ENCODE results near the gene TCL1A. TPM values are rescaled to one million over a fixed set of nuclear protein-coding genes. Genes with fewer than 3 reads are reported as not detected.

The TCL1A gene
- total and polyA plus RNA-seq, 9 of the 15 experiments (the other 6 are each of a cell fraction or from before 2014, with no cell fraction given): 0.10 to 0.11 TPM; not detected in 7

GRCh38 chr14:95758331-95758730 is 44.4 kb upstream of the TCL1A start:
- intact Hi-C loops (cut with micrococcal nuclease) (no loop called here), in situ Hi-C loops (cut with MboI) (no loop called here)
- Histone ChIP-seq H3K4me3 (no peak overlapping the region), H2AFZ (ENCODE audit: low read depth, low read length) (no peak overlapping the region), H4K20me1 (replicated peaks; ENCODE audit: control insufficient read depth, insufficient read depth, low read length) (no peaks in the 10 kb centered on the region; the same call in 1 of the 2 replicates), H3K9ac (ENCODE audit: insufficient read depth in 1 of 2, low read depth in 2 of 2, low read length in 2 of 2) (no peak overlapping the region), H3K27ac (ENCODE audit: extremely low read depth, low read depth, low read length) (no peak overlapping the region), H3K9me3 (replicated peaks; ENCODE audit: control insufficient read depth, insufficient read depth, low read depth, low read length) (no peaks in the 10 kb centered on the region), H3K4me1 (replicated peaks in 1 of 2; ENCODE audit: control insufficient read depth in 2 of 2, insufficient read depth in 2 of 2, low read length in 2 of 2) (no peaks in the 10 kb centered on the region), H3K27me3 (ENCODE audit: control insufficient read depth in 2 of 2, insufficient read depth in 2 of 2, low read length in 2 of 2) (no peaks in the 10 kb centered on the region), H3K79me2 (ENCODE audit: control insufficient read depth, insufficient read depth, low read length) (no peaks in the 10 kb centered on the region), H3K4me2 (ENCODE audit: insufficient read depth, low read length) (no peak overlapping the region), H3K9me1 (ENCODE audit: control insufficient read depth, insufficient read depth, low read length) (no peaks in the 10 kb centered on the region), H3K36me3 (ENCODE audit: control insufficient read depth, insufficient read depth, low read length) (no peaks in the 10 kb centered on the region)
- no peak for ATAC-seq
- ChIA-PET CTCF (ENCODE audit: low intra/inter-chr PET ratio) (no interaction called here), POLR2A (no interaction called here)
- BruUV-seq (replicated peaks): no TSS peak
- WGBS (ENCODE audit: insufficient coverage, low coverage, missing lambda C conversion rate): 0% methylated on average over 5 of the region's 7 CpGs
- no peak for DNase-seq (ENCODE audit: extremely low read depth in 1 of 4, low spot score in 3 of 4)
- no peak for FAIRE-seq
- TF ChIP-seq CBX5 (IDR thresholded peaks at IDR 0.05; ENCODE audit: borderline replicate concordance, low read depth) (no peak), ZNF830 (CRISPR knock-in tag; IDR thresholded peaks at IDR 0.05) (no peak), HDAC3 (IDR thresholded peaks at IDR 0.05; ENCODE audit: borderline replicate concordance, partially characterized antibody) (no peak), ATF1 (CRISPR knock-in tag; IDR thresholded peaks at IDR 0.05) (no peak), ATF1 (tag; IDR thresholded peaks at IDR 0.05) (no peak), MNT (conservative IDR thresholded peaks at IDR 0.05) (no peak), DACH1 (IDR thresholded peaks at IDR 0.05; ENCODE audit: partially characterized antibody) (no peak), RB1 (IDR thresholded peaks at IDR 0.05; ENCODE audit: low read depth) (no peak), ZFPM2 (CRISPR knock-in tag; IDR thresholded peaks at IDR 0.05) (no peak), HDAC1 (IDR thresholded peaks at IDR 0.05) (no peak), NONO (IDR thresholded peaks at IDR 0.05; ENCODE audit: low read depth in 2 of 2, low read length in 1 of 2) (no peak), TEAD4 (IDR thresholded peaks at IDR 0.05; ENCODE audit: low read length) (no peak), TEAD4 (CRISPR knock-in tag; IDR thresholded peaks at IDR 0.05; ENCODE audit: borderline replicate concordance) (no peak), MCM7 (IDR thresholded peaks at IDR 0.05) (no peak), GTF3C2 (IDR thresholded peaks at IDR 0.05; ENCODE audit: borderline replicate concordance, extremely low read depth, insufficient read length) (no peak), ZNF717 (CRISPR knock-in tag; IDR thresholded peaks at IDR 0.05) (no peak), CEBPG (CRISPR knock-in tag; IDR thresholded peaks at IDR 0.05) (no peak), CEBPG (tag; conservative IDR thresholded peaks at IDR 0.05 in 1 of 2, IDR thresholded peaks at IDR 0.05 in 1 of 2) (no peak), HDAC8 (tag; IDR thresholded peaks at IDR 0.05) (no peak), CBX8 (IDR thresholded peaks at IDR 0.05; ENCODE audit: borderline replicate concordance, extremely low read depth, low read depth, low read length, poor library complexity, severe bottlenecking) (no peak)
